DOHH2 (cell line): Measurements from ENCODE around the gene INO80.

Experiments used
- H3F3A ChIP-seq: fragments of 200-600 bp; sonication (generic), shearing (Covaris generic); 2 replicates; pipeline ENCODE4 v1.6.0; 2016; ENCODE audit warnings: antibody characterized with exemption, mild to moderate bottlenecking; ENCODE audit not compliant: control insufficient read depth, insufficient read depth
- H3K27ac ChIP-seq: fragments of 200-600 bp; sonication (generic); 2 replicates; pipeline ENCODE4 v1.5.1; 2014; ENCODE audit warnings: low read depth, mild to moderate bottlenecking, low read length, moderate library complexity
- H3K27me3 ChIP-seq: fragments of 200-600 bp; sonication (generic); 2 replicates; pipeline ENCODE4 v1.6.1; 2014; ENCODE audit warnings: mild to moderate bottlenecking, low read length, mixed read lengths; ENCODE audit not compliant: control insufficient read depth
- H3K36me3 ChIP-seq: fragments of 200-600 bp; sonication (generic); 2 replicates; pipeline ENCODE4 v1.6.1; 2014; ENCODE audit warnings: mild to moderate bottlenecking, low read length, moderate library complexity, mixed read lengths; ENCODE audit not compliant: control insufficient read depth
- H3K4me1 ChIP-seq: fragments of 200-600 bp; sonication (generic); 2 replicates; pipeline ENCODE4 v1.6.1; 2014; ENCODE audit warnings: mild to moderate bottlenecking, low read length, mixed read lengths; ENCODE audit not compliant: control insufficient read depth
- H3K4me2 ChIP-seq: fragments of 200-600 bp; sonication (generic); 2 replicates; pipeline ENCODE4 v1.6.0; 2014; ENCODE audit warnings: mild to moderate bottlenecking, low read length, moderate library complexity
- H3K4me3 ChIP-seq: fragments of 200-600 bp; sonication (generic); 2 replicates; pipeline ENCODE4 v1.5.1; 2014; ENCODE audit warnings: mild to moderate bottlenecking, low read length, mixed read lengths
- H3K79me2 ChIP-seq: fragments of 200-600 bp; sonication (generic); 2 replicates; pipeline ENCODE4 v1.6.1; 2014; ENCODE audit warnings: mild to moderate bottlenecking, low read length, mixed read lengths; ENCODE audit not compliant: control insufficient read depth
- H3K9me2 ChIP-seq: fragments of 200-600 bp; sonication (generic); replicated peaks from 2 replicates; pipeline ENCODE4 v1.6.1; 2014; ENCODE audit warnings: mild to moderate bottlenecking, low read length, mixed read lengths; ENCODE audit not compliant: control insufficient read depth
- H3K9me3 ChIP-seq: fragments of 200-600 bp; sonication (generic); 2 replicates; pipeline ENCODE4 v1.6.1; 2014; ENCODE audit warnings: antibody characterized with exemption, low read length, mixed read lengths; ENCODE audit not compliant: control insufficient read depth, insufficient read depth
- H4K20me1 ChIP-seq: fragments of 200-600 bp; sonication (generic); 2 replicates; pipeline ENCODE4 v1.6.0; 2014; ENCODE audit warnings: low read depth, mild to moderate bottlenecking, antibody characterized with exemption, low read length, moderate library complexity; ENCODE audit not compliant: control insufficient read depth, insufficient read depth
- CTCF ChIP-seq: fragments of 200-600 bp; sonication (generic); IDR thresholded peaks from one replicate; pipeline ENCODE4 v1.5.1; 2014; ENCODE audit warnings: antibody characterized with exemption, mild to moderate bottlenecking, low read depth, low read length; ENCODE audit not compliant: poor library complexity, severe bottlenecking
- EZH2phosphoT487 ChIP-seq: fragments of 200-600 bp; sonication (generic); IDR thresholded peaks from 2 replicates; pipeline ENCODE4 v1.6.1; 2017; ENCODE audit warnings: borderline replicate concordance, mild to moderate bottlenecking, antibody characterized with exemption, low read length, moderate library complexity, mixed read lengths

INO80 gene

GRCh38 chr15:40984964-40985363 lies 131.1 kb downstream of the INO80 start:
- H3K4me2 ChIP-seq: no peak overlapping the region
- no peak overlapping the region for H3K4me3 ChIP-seq
- no peaks in the 10 kb centered on the region for H3K27me3 ChIP-seq
- no peaks in the 10 kb centered on the region for H3K4me1 ChIP-seq
- no peak overlapping the region for H3K27ac ChIP-seq
- peaks cover 87% of the 10 kb centered on the region for H3K36me3 ChIP-seq
- TF ChIP-seq CTCF (no peak), EZH2phosphoT487 (no peak)
- no peaks in the 10 kb centered on the region for H3F3A ChIP-seq
- no peaks in the 10 kb centered on the region for H3K9me3 ChIP-seq
- no peaks in the 10 kb centered on the region for H4K20me1 ChIP-seq
- no peaks in the 10 kb centered on the region for H3K9me2 ChIP-seq
- no peaks in the 10 kb centered on the region for H3K79me2 ChIP-seq

GRCh38 chr15:40984406-40984805 lies 131.7 kb downstream of the INO80 start:
- H3K9me2 ChIP-seq: no peaks in the 10 kb centered on the region
- H4K20me1 ChIP-seq: no peaks in the 10 kb centered on the region
- H3K9me3 ChIP-seq: no peaks in the 10 kb centered on the region
- H3K36me3 ChIP-seq: peaks cover 89% of the 10 kb centered on the region
- H3K27me3 ChIP-seq: no peaks in the 10 kb centered on the region
- no peaks in the 10 kb centered on the region for H3K79me2 ChIP-seq
- no peaks in the 10 kb centered on the region for H3F3A ChIP-seq
- no peaks in the 10 kb centered on the region for H3K4me1 ChIP-seq
- H3K4me3 ChIP-seq: no peak overlapping the region
- no peak overlapping the region for H3K27ac ChIP-seq
- no peak for TF ChIP-seq CTCF
- no peak for TF ChIP-seq EZH2phosphoT487
- no peak overlapping the region for H3K4me2 ChIP-seq

GRCh38 chr15:40982855-40983254 lies 133.2 kb downstream of the INO80 start:
- Histone ChIP-seq H3K4me2 (no peak overlapping the region), H3K36me3 (peaks cover 92% of the 10 kb centered on the region), H4K20me1 (no peaks in the 10 kb centered on the region), H3K79me2 (no peaks in the 10 kb centered on the region), H3K27ac (no peak overlapping the region), H3F3A (no peaks in the 10 kb centered on the region), H3K4me1 (no peaks in the 10 kb centered on the region), H3K27me3 (no peaks in the 10 kb centered on the region), H3K4me3 (no peak overlapping the region), H3K9me2 (no peaks in the 10 kb centered on the region), H3K9me3 (no peaks in the 10 kb centered on the region)
- TF ChIP-seq CTCF: no peak
- no peak for TF ChIP-seq EZH2phosphoT487

GRCh38 chr15:40981186-40981585 lies 134.9 kb downstream of the INO80 start:
- Histone ChIP-seq H3K36me3 (peaks cover 92% of the 10 kb centered on the region), H3K27me3 (no peaks in the 10 kb centered on the region), H4K20me1 (no peaks in the 10 kb centered on the region), H3K27ac (no peak overlapping the region), H3K4me2 (no peak overlapping the region), H3K9me3 (no peaks in the 10 kb centered on the region), H3K4me1 (no peaks in the 10 kb centered on the region), H3K4me3 (no peak overlapping the region), H3K9me2 (no peaks in the 10 kb centered on the region), H3F3A (no peaks in the 10 kb centered on the region), H3K79me2 (no peaks in the 10 kb centered on the region)
- TF ChIP-seq EZH2phosphoT487 (no peak), CTCF (no peak)
